ENCODE data around the gene LRRN2. TPM values are rescaled to one million over a fixed set of nuclear protein-coding genes. Genes with fewer than 3 reads are reported as not detected.

The LRRN2 gene
- total RNA-seq, 1 experiment from 2014 or later = 5.3 TPM

- TF ChIP-seq ZNF532 (CRISPR knock-in tag; IDR thresholded peaks at IDR 0.05; ENCODE audit: borderline replicate concordance) (no peak), ZNF317 (CRISPR knock-in tag; IDR thresholded peaks at IDR 0.05; ENCODE audit: borderline replicate concordance, low read depth) (0 out of 2 replicates have a peak, but pooled peaks have one; percentile 41)
Measured at GRCh38 chr1:204714861-204715511, 29.4 kb upstream of the LRRN2 start (continued).

GRCh38 chr1:204714194-204714860, 28.8 kb upstream of the LRRN2 start:
- H3K36me3 Mint-ChIP-seq = no peaks in the 10 kb centered on the region
- no peaks in the 10 kb centered on the region; the same call in 1 of the 2 replicates for H3K9me3 Mint-ChIP-seq
- no peak for ATAC-seq
- peak overlapping the region; percentile 50; the same call in 1 of the 2 replicates for H3K4me3 Mint-ChIP-seq
- ChIA-PET POLR2A (no interaction called here), CTCF (interaction anchor here (0.6 to 7.0 kb wide), 28 partner anchors 8 to 622 kb away, joined by 3 to 73 read pairs (median 5); no protein-coding TSS in a partner anchor)
- no peak for DNase-seq (ENCODE audit: low spot score)
- peaks cover 94% of the 10 kb centered on the region for H3K27me3 Mint-ChIP-seq (ENCODE audit: low read depth)
- H3K4me1 Mint-ChIP-seq = peaks cover 73% of the 10 kb centered on the region
- H3K27ac Mint-ChIP-seq = peak overlapping the region; percentile 86
- TF ChIP-seq CREM (CRISPR knock-in tag; IDR thresholded peaks at IDR 0.05) (no peak), SMAD3 (CRISPR knock-in tag; IDR thresholded peaks at IDR 0.05; ENCODE audit: borderline replicate concordance) (no peak), SOX15 (CRISPR knock-in tag; IDR thresholded peaks at IDR 0.05) (no peak)

GRCh38 chr1:204713541-204713940, 28.0 kb upstream of the LRRN2 start:
- H3K9me3 Mint-ChIP-seq = no peaks in the 10 kb centered on the region
- peaks cover 80% of the 10 kb centered on the region for H3K4me1 Mint-ChIP-seq
- H3K27ac Mint-ChIP-seq = no peak overlapping the region
- ChIA-PET CTCF (interaction anchor here (0.6 to 7.0 kb wide), 10 partner anchors 12 to 623 kb away, joined by 3 to 73 read pairs (median 16); no protein-coding TSS in a partner anchor), POLR2A (no interaction called here)
- no peak for DNase-seq (ENCODE audit: low spot score)
- peaks cover 94% of the 10 kb centered on the region for H3K27me3 Mint-ChIP-seq (ENCODE audit: low read depth)
- no peaks in the 10 kb centered on the region for H3K36me3 Mint-ChIP-seq
- no peak for ATAC-seq
- H3K4me3 Mint-ChIP-seq = no peak overlapping the region
- TF ChIP-seq PRRX2 (CRISPR knock-in tag; IDR thresholded peaks at IDR 0.05) (no peak), HMGA2 (CRISPR knock-in tag; IDR thresholded peaks at IDR 0.05) (no peak), ARID4B (CRISPR knock-in tag; IDR thresholded peaks at IDR 0.05; ENCODE audit: borderline replicate concordance) (no peak), CREB1 (CRISPR knock-in tag; IDR thresholded peaks at IDR 0.05) (no peak), AFF4 (CRISPR knock-in tag; IDR thresholded peaks at IDR 0.05; ENCODE audit: borderline replicate concordance) (no peak), ATF6 (CRISPR knock-in tag; IDR thresholded peaks at IDR 0.05) (no peak), MXD4 (CRISPR knock-in tag; IDR thresholded peaks at IDR 0.05; ENCODE audit: borderline replicate concordance) (no peak), GRHL2 (CRISPR knock-in tag; IDR thresholded peaks at IDR 0.05; ENCODE audit: insufficient replicate concordance, severe bottlenecking) (no peak), PREB (CRISPR knock-in tag; IDR thresholded peaks at IDR 0.05; ENCODE audit: borderline replicate concordance) (no peak)

All from WTC11 (cell line).